Measurements from ENCODE around the gene LTBP1. TPM values are rescaled to one million over a fixed set of nuclear protein-coding genes. Genes with fewer than 3 reads are reported as not detected.

The LTBP1 gene
- total and polyA plus RNA-seq, 2 donors (not counting 1 experiment from before 2014, with no cell fraction given): 0.69 TPM; not detected in 1

DNA sequence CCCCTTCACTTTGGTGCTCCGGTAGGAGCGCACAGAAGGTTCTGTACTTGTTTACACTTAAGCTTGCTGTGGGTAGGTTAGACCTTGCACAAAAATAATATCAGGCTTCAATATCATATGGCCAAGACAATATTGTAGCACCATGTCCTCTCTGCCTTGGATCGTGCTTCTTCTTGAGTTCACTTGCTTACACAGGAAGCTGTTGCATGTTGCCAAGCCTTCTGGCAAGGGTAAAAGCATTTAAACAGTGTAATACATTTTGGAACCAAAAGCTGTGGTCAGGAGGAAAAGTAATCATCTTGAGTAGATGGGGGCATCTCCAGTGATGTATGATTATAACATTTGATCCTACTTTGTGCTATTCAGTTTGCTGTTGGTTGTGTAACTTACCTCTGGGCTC is 197.5 kb downstream of the LTBP1 start:
- H3K79me2 ChIP-seq (ENCODE audit: control insufficient read depth, insufficient read depth, low read length): no peaks in the 10 kb centered on the region
- 100% methylated on average over 1 of the region's 3 CpGs for WGBS (ENCODE audit: insufficient coverage)
- H3K27ac ChIP-seq (ENCODE audit: low read length in 2 of 2): no peak overlapping the region
- no peaks in the 10 kb centered on the region for H3K36me3 ChIP-seq (replicated peaks in 1 of 2; ENCODE audit: control extremely low read depth in 1 of 2, control insufficient read depth in 1 of 2, extremely low read depth in 1 of 2, insufficient read depth in 2 of 2, low read length in 1 of 2)
- intact Hi-C loops (cut with micrococcal nuclease): no loop called here
- H3K4me2 ChIP-seq (replicated peaks; ENCODE audit: low read depth, low read length, poor library complexity, severe bottlenecking): no peak overlapping the region
- ATAC-seq (ENCODE audit: low read depth) (no peak), DNase-seq (no peak)
- H3K9me3 ChIP-seq (ENCODE audit: control extremely low read depth in 1 of 3, control insufficient read depth in 2 of 3, insufficient read depth in 1 of 3, low read length in 2 of 3): no peaks in the 10 kb centered on the region
- H3K27me3 Mint-ChIP-seq: peaks cover 4% of the 10 kb centered on the region
- no peak overlapping the region for H3K4me3 ChIP-seq (ENCODE audit: control extremely low read depth in 1 of 5, extremely low read depth in 1 of 5, insufficient read depth in 1 of 5, low read depth in 2 of 5, low read length in 4 of 5)
- no peak overlapping the region for H3K27ac Mint-ChIP-seq
- no peaks in the 10 kb centered on the region for H3K4me1 ChIP-seq (ENCODE audit: control insufficient read depth in 2 of 2, insufficient read depth in 2 of 2, low read length in 2 of 2)
- no peaks in the 10 kb centered on the region for H3K9me3 Mint-ChIP-seq (ENCODE audit: insufficient read depth)
- POLR2A ChIA-PET: no interaction called here
- TF ChIP-seq, protein P1, sequence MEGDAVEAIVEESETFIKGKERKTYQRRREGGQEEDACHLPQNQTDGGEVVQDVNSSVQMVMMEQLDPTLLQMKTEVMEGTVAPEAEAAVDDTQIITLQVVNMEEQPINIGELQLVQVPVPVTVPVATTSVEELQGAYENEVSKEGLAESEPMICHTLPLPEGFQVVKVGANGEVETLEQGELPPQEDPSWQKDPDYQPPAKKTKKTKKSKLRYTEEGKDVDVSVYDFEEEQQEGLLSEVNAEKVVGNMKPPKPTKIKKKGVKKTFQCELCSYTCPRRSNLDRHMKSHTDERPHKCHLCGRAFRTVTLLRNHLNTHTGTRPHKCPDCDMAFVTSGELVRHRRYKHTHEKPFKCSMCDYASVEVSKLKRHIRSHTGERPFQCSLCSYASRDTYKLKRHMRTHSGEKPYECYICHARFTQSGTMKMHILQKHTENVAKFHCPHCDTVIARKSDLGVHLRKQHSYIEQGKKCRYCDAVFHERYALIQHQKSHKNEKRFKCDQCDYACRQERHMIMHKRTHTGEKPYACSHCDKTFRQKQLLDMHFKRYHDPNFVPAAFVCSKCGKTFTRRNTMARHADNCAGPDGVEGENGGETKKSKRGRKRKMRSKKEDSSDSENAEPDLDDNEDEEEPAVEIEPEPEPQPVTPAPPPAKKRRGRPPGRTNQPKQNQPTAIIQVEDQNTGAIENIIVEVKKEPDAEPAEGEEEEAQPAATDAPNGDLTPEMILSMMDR (IDR thresholded peaks at IDR 0.05): no peak
- TF ChIP-seq EZH2 (IDR thresholded peaks at IDR 0.05; ENCODE audit: borderline replicate concordance, insufficient read depth, low read depth, low read length, poor library complexity, severe bottlenecking): no peak
- H3K27me3 ChIP-seq (replicated peaks in 1 of 4; ENCODE audit: control extremely low read depth in 1 of 4, control insufficient read depth in 3 of 4, insufficient read depth in 4 of 4, low read length in 3 of 4): no peaks in the 10 kb centered on the region
- H3K9ac ChIP-seq (ENCODE audit: low read length): no peak overlapping the region
- CTCF ChIA-PET: no interaction called here
- no peaks in the 10 kb centered on the region for H3K4me1 Mint-ChIP-seq
- no peak overlapping the region for H2AFZ ChIP-seq (ENCODE audit: insufficient read depth, low read depth, low read length, poor library complexity, severe bottlenecking)
- no peak overlapping the region for H3K4me3 Mint-ChIP-seq
- H4K20me1 ChIP-seq (ENCODE audit: control insufficient read depth, insufficient read depth, low read length, poor library complexity, severe bottlenecking): no peaks in the 10 kb centered on the region

- WGBS (ENCODE audit: insufficient coverage): no CpG with 5 or more reads among the region's 3 CpGs
- ChIA-PET POLR2A (no interaction called here), CTCF (no interaction called here)
- TF ChIP-seq, protein P1 (IDR thresholded peaks at IDR 0.05): no peak
- TF ChIP-seq EZH2 (IDR thresholded peaks at IDR 0.05; ENCODE audit: borderline replicate concordance, insufficient read depth, low read depth, low read length, poor library complexity, severe bottlenecking): no peak
- H3K27ac ChIP-seq (ENCODE audit: low read length in 2 of 2): no peak overlapping the region
- H3K4me1 ChIP-seq (ENCODE audit: control insufficient read depth in 2 of 2, insufficient read depth in 2 of 2, low read length in 2 of 2): no peaks in the 10 kb centered on the region
- H3K27me3 ChIP-seq (replicated peaks in 1 of 4; ENCODE audit: control extremely low read depth in 1 of 4, control insufficient read depth in 3 of 4, insufficient read depth in 4 of 4, low read length in 3 of 4): no peaks in the 10 kb centered on the region
- no peak overlapping the region for H3K4me2 ChIP-seq (replicated peaks; ENCODE audit: low read depth, low read length, poor library complexity, severe bottlenecking)
- no peak for ATAC-seq (ENCODE audit: low read depth)
- H3K36me3 ChIP-seq (replicated peaks in 1 of 2; ENCODE audit: control extremely low read depth in 1 of 2, control insufficient read depth in 1 of 2, extremely low read depth in 1 of 2, insufficient read depth in 2 of 2, low read length in 1 of 2): no peaks in the 10 kb centered on the region
- H4K20me1 ChIP-seq (ENCODE audit: control insufficient read depth, insufficient read depth, low read length, poor library complexity, severe bottlenecking): no peaks in the 10 kb centered on the region
- no peaks in the 10 kb centered on the region for H3K9me3 ChIP-seq (ENCODE audit: control extremely low read depth in 1 of 3, control insufficient read depth in 2 of 3, insufficient read depth in 1 of 3, low read length in 2 of 3)
- no peak overlapping the region for H3K9ac ChIP-seq (ENCODE audit: low read length)
- H2AFZ ChIP-seq (ENCODE audit: insufficient read depth, low read depth, low read length, poor library complexity, severe bottlenecking): no peak overlapping the region
- no peaks in the 10 kb centered on the region for H3K79me2 ChIP-seq (ENCODE audit: control insufficient read depth, insufficient read depth, low read length)
- H3K9me3 Mint-ChIP-seq (ENCODE audit: insufficient read depth): no peaks in the 10 kb centered on the region
- H3K27ac Mint-ChIP-seq: no peak overlapping the region
- no peak overlapping the region for H3K4me3 ChIP-seq (ENCODE audit: control extremely low read depth in 1 of 5, extremely low read depth in 1 of 5, insufficient read depth in 1 of 5, low read depth in 2 of 5, low read length in 4 of 5)
- H3K4me1 Mint-ChIP-seq: no peaks in the 10 kb centered on the region
- no peak for DNase-seq
- intact Hi-C loops (cut with micrococcal nuclease): no loop called here
- no peak overlapping the region for H3K4me3 Mint-ChIP-seq
- peaks cover 4% of the 10 kb centered on the region for H3K27me3 Mint-ChIP-seq
Measured at GRCh38 chr2:33145459-33145858, 198.7 kb downstream of the LTBP1 start.
